Measurements from ENCODE around the gene ZNF518B. TPM values are rescaled to one million over a fixed set of nuclear protein-coding genes. Genes with fewer than 3 reads are reported as not detected.

ZNF518B gene
- total and polyA plus RNA-seq, 9 of the 15 experiments (the other 6 are each of a cell fraction or from before 2014, with no cell fraction given): 13.1 to 48.9 (median 37.5) TPM

DNA sequence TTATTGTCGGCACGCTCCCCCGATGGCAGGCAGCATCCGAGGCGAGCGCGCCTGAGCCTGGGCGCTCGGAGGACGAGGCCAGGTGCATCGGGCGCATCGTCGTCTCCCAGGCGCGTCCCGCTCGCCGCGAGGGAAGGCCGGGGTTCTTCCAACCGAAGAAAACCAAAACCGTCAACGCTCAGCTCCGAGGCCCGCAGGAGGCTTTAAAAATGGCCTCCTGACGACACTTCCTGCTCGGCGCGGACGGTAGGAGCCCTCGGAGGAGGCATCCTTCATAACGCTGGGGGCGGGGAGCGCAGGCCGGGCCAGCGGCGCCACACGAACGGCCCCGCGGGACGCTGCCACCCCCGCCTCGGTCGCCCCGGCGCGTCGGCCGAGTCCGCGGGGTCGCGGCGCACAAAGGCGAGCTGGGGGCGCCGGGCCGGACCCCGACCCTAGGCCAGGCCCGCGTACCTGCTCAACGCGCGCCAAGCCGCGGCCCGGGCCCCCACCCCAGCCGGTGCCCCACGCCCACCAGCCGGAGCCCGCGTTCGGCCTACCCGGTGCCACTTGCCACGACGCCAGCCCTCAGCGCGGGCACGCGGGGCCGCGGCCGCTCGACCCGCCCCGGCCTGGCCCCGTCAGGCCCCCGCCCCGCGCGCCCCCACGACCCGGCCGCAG lies 501 bp downstream of the ZNF518B start (continued):
- TF ChIP-seq, protein P1, sequence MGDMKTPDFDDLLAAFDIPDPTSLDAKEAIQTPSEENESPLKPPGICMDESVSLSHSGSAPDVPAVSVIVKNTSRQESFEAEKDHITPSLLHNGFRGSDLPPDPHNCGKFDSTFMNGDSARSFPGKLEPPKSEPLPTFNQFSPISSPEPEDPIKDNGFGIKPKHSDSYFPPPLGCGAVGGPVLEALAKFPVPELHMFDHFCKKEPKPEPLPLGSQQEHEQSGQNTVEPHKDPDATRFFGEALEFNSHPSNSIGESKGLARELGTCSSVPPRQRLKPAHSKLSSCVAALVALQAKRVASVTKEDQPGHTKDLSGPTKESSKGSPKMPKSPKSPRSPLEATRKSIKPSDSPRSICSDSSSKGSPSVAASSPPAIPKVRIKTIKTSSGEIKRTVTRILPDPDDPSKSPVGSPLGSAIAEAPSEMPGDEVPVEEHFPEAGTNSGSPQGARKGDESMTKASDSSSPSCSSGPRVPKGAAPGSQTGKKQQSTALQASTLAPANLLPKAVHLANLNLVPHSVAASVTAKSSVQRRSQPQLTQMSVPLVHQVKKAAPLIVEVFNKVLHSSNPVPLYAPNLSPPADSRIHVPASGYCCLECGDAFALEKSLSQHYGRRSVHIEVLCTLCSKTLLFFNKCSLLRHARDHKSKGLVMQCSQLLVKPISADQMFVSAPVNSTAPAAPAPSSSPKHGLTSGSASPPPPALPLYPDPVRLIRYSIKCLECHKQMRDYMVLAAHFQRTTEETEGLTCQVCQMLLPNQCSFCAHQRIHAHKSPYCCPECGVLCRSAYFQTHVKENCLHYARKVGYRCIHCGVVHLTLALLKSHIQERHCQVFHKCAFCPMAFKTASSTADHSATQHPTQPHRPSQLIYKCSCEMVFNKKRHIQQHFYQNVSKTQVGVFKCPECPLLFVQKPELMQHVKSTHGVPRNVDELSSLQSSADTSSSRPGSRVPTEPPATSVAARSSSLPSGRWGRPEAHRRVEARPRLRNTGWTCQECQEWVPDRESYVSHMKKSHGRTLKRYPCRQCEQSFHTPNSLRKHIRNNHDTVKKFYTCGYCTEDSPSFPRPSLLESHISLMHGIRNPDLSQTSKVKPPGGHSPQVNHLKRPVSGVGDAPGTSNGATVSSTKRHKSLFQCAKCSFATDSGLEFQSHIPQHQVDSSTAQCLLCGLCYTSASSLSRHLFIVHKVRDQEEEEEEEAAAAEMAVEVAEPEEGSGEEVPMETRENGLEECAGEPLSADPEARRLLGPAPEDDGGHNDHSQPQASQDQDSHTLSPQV (IDR thresholded peaks at IDR 0.05): peak; percentile 58; the same call in 1 of the 2 replicates
- TF ChIP-seq ZNF23 (CRISPR knock-in tag; IDR thresholded peaks at IDR 0.05) (0 out of 2 replicates have a peak, but pooled peaks have one; percentile 16), STAT5A (IDR thresholded peaks at IDR 0.05; ENCODE audit: borderline replicate concordance, low read length) (no peak), ZFX (CRISPR knock-in tag; IDR thresholded peaks at IDR 0.05) (peak; percentile 49), ETV1 (tag; conservative IDR thresholded peaks at IDR 0.05; ENCODE audit: low read depth) (peak; percentile 23; the same call in 1 of the 2 replicates), CXXC5 (CRISPR knock-in tag; IDR thresholded peaks at IDR 0.05) (peak; percentile 39), YY1 (IDR thresholded peaks at IDR 0.05; ENCODE audit: borderline replicate concordance in 1 of 3, control insufficient read depth in 1 of 3, extremely low read depth in 1 of 3, insufficient read depth in 3 of 3, insufficient read length in 1 of 3, insufficient replicate concordance in 2 of 3, low read depth in 1 of 3, low read length in 2 of 3) (peak; percentile 55 to 94 (median 85)), CCNT2 (IDR thresholded peaks at IDR 0.05; ENCODE audit: borderline replicate concordance, extremely low read depth, insufficient read length, low read depth, low read length) (peak; percentile 33), ZNF696 (CRISPR knock-in tag; conservative IDR thresholded peaks at IDR 0.05) (no peak), MAZ (CRISPR knock-in tag; conservative IDR thresholded peaks at IDR 0.05 in 1 of 2, IDR thresholded peaks at IDR 0.05 in 1 of 2) (peak in 1 of 2 experiments; percentile 24; a peak in 1 of 4 replicates)
- TF ChIP-seq, protein P2, sequence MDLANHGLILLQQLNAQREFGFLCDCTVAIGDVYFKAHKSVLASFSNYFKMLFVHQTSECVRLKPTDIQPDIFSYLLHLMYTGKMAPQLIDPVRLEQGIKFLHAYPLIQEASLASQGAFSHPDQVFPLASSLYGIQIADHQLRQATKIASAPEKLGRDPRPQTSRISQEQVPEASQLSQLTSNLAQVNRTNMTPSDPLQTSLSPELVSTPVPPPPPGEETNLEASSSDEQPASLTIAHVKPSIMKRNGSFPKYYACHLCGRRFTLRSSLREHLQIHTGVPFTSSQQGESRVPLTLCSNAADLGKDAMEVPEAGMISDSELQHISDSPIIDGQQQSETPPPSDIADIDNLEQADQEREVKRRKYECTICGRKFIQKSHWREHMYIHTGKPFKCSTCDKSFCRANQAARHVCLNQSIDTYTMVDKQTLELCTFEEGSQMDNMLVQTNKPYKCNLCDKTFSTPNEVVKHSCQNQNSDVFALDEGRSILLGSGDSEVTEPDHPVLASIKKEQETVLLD (IDR thresholded peaks at IDR 0.05): no peak
- TF ChIP-seq, protein P3, sequence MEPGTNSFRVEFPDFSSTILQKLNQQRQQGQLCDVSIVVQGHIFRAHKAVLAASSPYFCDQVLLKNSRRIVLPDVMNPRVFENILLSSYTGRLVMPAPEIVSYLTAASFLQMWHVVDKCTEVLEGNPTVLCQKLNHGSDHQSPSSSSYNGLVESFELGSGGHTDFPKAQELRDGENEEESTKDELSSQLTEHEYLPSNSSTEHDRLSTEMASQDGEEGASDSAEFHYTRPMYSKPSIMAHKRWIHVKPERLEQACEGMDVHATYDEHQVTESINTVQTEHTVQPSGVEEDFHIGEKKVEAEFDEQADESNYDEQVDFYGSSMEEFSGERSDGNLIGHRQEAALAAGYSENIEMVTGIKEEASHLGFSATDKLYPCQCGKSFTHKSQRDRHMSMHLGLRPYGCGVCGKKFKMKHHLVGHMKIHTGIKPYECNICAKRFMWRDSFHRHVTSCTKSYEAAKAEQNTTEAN (CRISPR knock-in tag; IDR thresholded peaks at IDR 0.05): no peak
- TF ChIP-seq, protein P4, sequence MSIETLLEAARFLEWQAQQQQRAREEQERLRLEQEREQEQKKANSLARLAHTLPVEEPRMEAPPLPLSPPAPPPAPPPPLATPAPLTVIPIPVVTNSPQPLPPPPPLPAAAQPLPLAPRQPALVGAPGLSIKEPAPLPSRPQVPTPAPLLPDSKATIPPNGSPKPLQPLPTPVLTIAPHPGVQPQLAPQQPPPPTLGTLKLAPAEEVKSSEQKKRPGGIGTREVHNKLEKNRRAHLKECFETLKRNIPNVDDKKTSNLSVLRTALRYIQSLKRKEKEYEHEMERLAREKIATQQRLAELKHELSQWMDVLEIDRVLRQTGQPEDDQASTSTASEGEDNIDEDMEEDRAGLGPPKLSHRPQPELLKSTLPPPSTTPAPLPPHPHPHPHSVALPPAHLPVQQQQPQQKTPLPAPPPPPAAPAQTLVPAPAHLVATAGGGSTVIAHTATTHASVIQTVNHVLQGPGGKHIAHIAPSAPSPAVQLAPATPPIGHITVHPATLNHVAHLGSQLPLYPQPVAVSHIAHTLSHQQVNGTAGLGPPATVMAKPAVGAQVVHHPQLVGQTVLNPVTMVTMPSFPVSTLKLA (conservative IDR thresholded peaks at IDR 0.05): peak in 1 of 2 experiments; percentile 27; a peak in 2 of 4 replicates

All from K562 (cell line).